DMS153 treated with DMSO at 0.1 percent for 48 hours (cell line): Measurements from ENCODE around the gene GNL1.
"Not testable (repeated sequence)": the region's sequence is repeated elsewhere in the genome, so short reads cannot be mapped to it uniquely, and the experiment has no call there.

Source experiments
- DNase-seq: peaks from one replicate; lab custom pipeline; 2025; ENCODE audit not compliant: unreplicated experiment; lab: John Stamatoyannopoulos, UW

GNL1 gene

GRCh38 chr6:30500421-30501355 is 55.6 kb downstream of the GNL1 start:
- DNase-seq = no peak

DNA sequence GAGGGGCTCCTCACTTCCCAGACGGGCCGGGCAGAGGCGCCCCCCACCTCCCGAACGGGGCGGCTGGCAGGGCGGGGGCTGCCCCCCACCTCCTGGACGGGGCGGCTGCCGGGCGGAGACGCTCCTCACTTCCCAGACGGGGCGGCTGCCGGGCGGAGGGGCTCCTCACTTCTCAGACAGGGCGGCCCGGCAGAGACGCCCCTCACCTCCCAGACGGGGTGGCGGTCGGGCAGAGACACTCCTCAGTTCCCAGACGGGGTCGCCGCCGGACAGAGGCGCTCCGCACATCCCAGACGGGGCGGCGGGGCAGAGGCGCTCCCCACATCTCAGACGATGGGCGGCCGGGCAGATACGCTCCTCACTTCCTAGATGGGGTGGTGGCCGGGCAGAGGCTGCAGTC is 57.6 kb downstream of the GNL1 start:
- DNase-seq = not testable (repeated sequence)

GRCh38 chr6:30497714-30498113 is 58.6 kb downstream of the GNL1 start:
- no peak for DNase-seq

- not testable (repeated sequence) for DNase-seq
These were observed 59.1 kb downstream of the GNL1 start for GRCh38 chr6:30497261-30497599.

- no peak for DNase-seq
These were observed 60.3 kb downstream of the GNL1 start for GRCh38 chr6:30495993-30496392.

GRCh38 chr6:30495060-30495459 is 61.2 kb downstream of the GNL1 start:
- DNase-seq = not testable (repeated sequence)

GRCh38 chr6:30494291-30494861 is 61.9 kb downstream of the GNL1 start:
- no peak for DNase-seq

- no peak for DNase-seq
These were observed 62.5 kb downstream of the GNL1 start for GRCh38 chr6:30493643-30494250.

- DNase-seq = no peak
These were observed 64.0 kb downstream of the GNL1 start for GRCh38 chr6:30491991-30492952.
